HepG2 (cell line): ENCODE results near the gene SEMA7A. TPM values are rescaled to one million over a fixed set of nuclear protein-coding genes. Genes with fewer than 3 reads are reported as not detected.

Experiments
- ARNT ChIP-seq: fragments of 450-650 bp; IDR thresholded peaks from 2 replicates; pipeline ENCODE4 v1.6.1; 2017
- DNMT3B ChIP-seq: conservative IDR thresholded peaks from 2 replicates; pipeline ENCODE4 v1.6.1; 2016; ENCODE audit warnings: missing biosample characterization, control low read depth
- DPF2 ChIP-seq: sonication (generic); formaldehyde crosslinking; IDR thresholded peaks from 2 replicates; pipeline ENCODE4 v1.4.0; 2020; ENCODE audit warnings: mild to moderate bottlenecking, low read depth, missing genetic modification reagents, borderline replicate concordance
- FOXK1 ChIP-seq: sonication (generic); formaldehyde crosslinking; IDR thresholded peaks from 2 replicates; pipeline ENCODE4 v1.4.0; 2020; ENCODE audit warnings: low read depth, missing genetic modification reagents, borderline replicate concordance
- HOXA9 ChIP-seq: sonication (generic); formaldehyde crosslinking; IDR thresholded peaks from 2 replicates; pipeline ENCODE4 v1.8.1; 2022; ENCODE audit warnings: missing genetic modification reagents, mild to moderate bottlenecking, moderate library complexity, borderline replicate concordance
- KLF11 ChIP-seq: IDR thresholded peaks from 2 replicates; pipeline ENCODE4 v1.6.1; 2016; ENCODE audit warnings: missing compliant biosample characterization
- MTA3 ChIP-seq: sonication (generic); formaldehyde crosslinking; IDR thresholded peaks from 2 replicates; pipeline ENCODE4 v1.4.0; 2020; ENCODE audit warnings: missing genetic modification reagents
- NFE2 ChIP-seq: sonication (generic); formaldehyde crosslinking; IDR thresholded peaks from 2 replicates; pipeline ENCODE4 v1.4.0; 2020; ENCODE audit warnings: missing genetic modification reagents
- NFE2L1 ChIP-seq: sonication (generic); formaldehyde crosslinking; IDR thresholded peaks from 2 replicates; pipeline ENCODE4 v1.4.0; 2020; ENCODE audit warnings: missing genetic modification reagents, mild to moderate bottlenecking, borderline replicate concordance
- RAD21 ChIP-seq: fragments of 450-650 bp; formaldehyde crosslinking; IDR thresholded peaks from 2 replicates; pipeline ENCODE4 v1.5.0; 2020; ENCODE audit warnings: mild to moderate bottlenecking
- RBFOX2 ChIP-seq: fragments of 200-400 bp; formaldehyde crosslinking; IDR thresholded peaks from 2 replicates; pipeline ENCODE4 v1.6.1; 2017; ENCODE audit warnings: low read depth, mild to moderate bottlenecking, low read length
- REXO4 ChIP-seq: sonication (generic); formaldehyde crosslinking; IDR thresholded peaks from 2 replicates; pipeline ENCODE4 v1.8.0; 2022; ENCODE audit warnings: missing genetic modification reagents, mild to moderate bottlenecking, borderline replicate concordance
- STAG1 ChIP-seq: sonication (generic); formaldehyde crosslinking; IDR thresholded peaks from 2 replicates; pipeline ENCODE4 v1.4.0; 2020; ENCODE audit warnings: missing genetic modification reagents
- TARDBP ChIP-seq: sonication (generic); formaldehyde crosslinking; IDR thresholded peaks from 2 replicates; pipeline ENCODE4 v1.8.0; 2022; ENCODE audit warnings: mild to moderate bottlenecking, missing genetic modification reagents
- TOPORS ChIP-seq: sonication (generic); formaldehyde crosslinking; IDR thresholded peaks from 2 replicates; pipeline ENCODE4 v1.8.0; 2023; ENCODE audit warnings: mild to moderate bottlenecking, missing genetic modification reagents
- ZNF256 ChIP-seq: sonication (generic); formaldehyde crosslinking; conservative IDR thresholded peaks from 2 replicates; pipeline ENCODE4 v1.4.0; 2020; ENCODE audit warnings: missing genetic modification reagents
- ZNF263 ChIP-seq: sonication (generic); formaldehyde crosslinking; IDR thresholded peaks from 2 replicates; pipeline ENCODE4 v1.4.0; 2020; ENCODE audit warnings: missing genetic modification reagents
- polyA plus RNA-seq, 8 experiments: library from polyadenylated mRNA; depleted of rRNA in 3 of 8; stranded (reverse) in 7 of 8; unstranded in 1 of 8; fragments of >200 nt; fragmentation: Illumina TruSeq in 4 of 8; extraction: Trizol in 4 of 8; gene quantifications; 2 replicates each; pipeline versions ENCODE4 v1.2.1 to v1.2.3, GENCODE V29; 2011 to 2016; ENCODE audit warnings: low read depth in 4 of 8, missing spikeins in 1 of 8, mixed read lengths in 1 of 8; ENCODE audit not compliant: insufficient read depth in 1 of 8
- total RNA-seq, 5 experiments: library from RNA; depleted of rRNA; stranded (reverse); fragments of >200 nt; fragmentation: Illumina TruSeq; extraction: Trizol; gene quantifications; 2 replicates each; pipeline ENCODE4 v1.2.3, GENCODE V29; 2016; ENCODE audit warnings: low read depth in 1 of 5
- TF ChIP-seq, protein P1 (sequence below): sonication (generic); formaldehyde crosslinking; IDR thresholded peaks from 2 replicates; pipeline ENCODE4 v1.4.0; 2020; ENCODE audit warnings: missing genetic modification reagents
- TF ChIP-seq, protein P2 (sequence below): IDR thresholded peaks from 2 replicates; pipeline ENCODE4 v1.6.1; 2018; ENCODE audit warnings: missing genetic modification reagents, mild to moderate bottlenecking, missing compliant biosample characterization
- TF ChIP-seq, protein P3 (sequence below): sonication (generic); formaldehyde crosslinking; IDR thresholded peaks from 2 replicates; pipeline ENCODE4 v1.9.0; 2022; ENCODE audit warnings: missing genetic modification reagents, mild to moderate bottlenecking, borderline replicate concordance
- TF ChIP-seq, protein P4 (sequence below): IDR thresholded peaks from 2 replicates; pipeline ENCODE4 v1.6.1; 2012; ENCODE audit warnings: low read length, improper control_type of control experiment

Gene SEMA7A
- total and polyA plus RNA-seq, 2 of the 13 experiments (the other 11 are each of a cell fraction or from before 2014, with no cell fraction given), result 9.0 to 15.8 TPM

DNA sequence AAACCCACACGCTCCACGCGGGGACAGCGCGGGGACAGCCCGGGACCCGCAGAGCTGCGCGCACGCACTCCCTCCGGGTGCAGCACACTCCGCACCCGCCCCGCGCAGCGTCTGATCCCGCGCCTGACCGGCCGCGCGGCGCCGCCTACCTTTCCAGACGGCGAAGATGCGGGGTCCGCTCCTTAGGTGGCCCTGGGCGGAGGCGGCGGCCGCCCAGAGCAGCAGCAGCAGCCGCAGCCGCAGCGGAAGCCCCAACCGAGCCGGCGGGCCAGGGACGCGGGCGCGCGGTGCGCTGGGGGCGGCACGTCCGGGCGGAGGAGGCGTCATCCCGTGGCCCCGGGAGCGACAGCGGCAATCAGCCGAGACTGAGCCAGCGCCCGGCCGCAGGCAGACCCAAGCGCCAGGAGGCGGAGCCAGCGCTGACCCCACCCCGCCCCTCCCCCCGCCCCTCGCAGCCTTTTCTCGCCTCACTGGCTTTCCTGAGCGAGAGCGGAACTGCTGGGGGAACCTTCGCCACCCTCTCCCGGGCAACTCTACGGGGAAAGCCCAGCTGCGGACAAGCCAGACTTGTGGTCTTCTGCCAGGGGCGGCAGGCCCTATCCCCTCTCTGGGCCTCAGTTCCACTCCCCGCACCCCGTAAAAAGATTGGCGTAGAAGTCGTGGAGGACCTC lies at the start of gene SEMA7A (continued):
- TF ChIP-seq, protein P1, sequence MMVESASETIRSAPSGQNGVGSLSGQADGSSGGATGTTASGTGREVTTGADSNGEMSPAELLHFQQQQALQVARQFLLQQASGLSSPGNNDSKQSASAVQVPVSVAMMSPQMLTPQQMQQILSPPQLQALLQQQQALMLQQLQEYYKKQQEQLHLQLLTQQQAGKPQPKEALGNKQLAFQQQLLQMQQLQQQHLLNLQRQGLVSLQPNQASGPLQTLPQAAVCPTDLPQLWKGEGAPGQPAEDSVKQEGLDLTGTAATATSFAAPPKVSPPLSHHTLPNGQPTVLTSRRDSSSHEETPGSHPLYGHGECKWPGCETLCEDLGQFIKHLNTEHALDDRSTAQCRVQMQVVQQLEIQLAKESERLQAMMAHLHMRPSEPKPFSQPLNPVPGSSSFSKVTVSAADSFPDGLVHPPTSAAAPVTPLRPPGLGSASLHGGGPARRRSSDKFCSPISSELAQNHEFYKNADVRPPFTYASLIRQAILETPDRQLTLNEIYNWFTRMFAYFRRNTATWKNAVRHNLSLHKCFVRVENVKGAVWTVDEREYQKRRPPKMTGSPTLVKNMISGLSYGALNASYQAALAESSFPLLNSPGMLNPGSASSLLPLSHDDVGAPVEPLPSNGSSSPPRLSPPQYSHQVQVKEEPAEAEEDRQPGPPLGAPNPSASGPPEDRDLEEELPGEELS (CRISPR knock-in tag), result no peak
- TF ChIP-seq RBFOX2 (peak; percentile 87), HOXA9 (CRISPR knock-in tag) (0 out of 2 replicates have a peak, but pooled peaks have one; percentile 45), TARDBP (no peak; the same call in 1 of the 2 replicates), ZNF256 (CRISPR knock-in tag) (no peak), DNMT3B (CRISPR knock-in tag) (no peak), NFE2 (CRISPR knock-in tag) (no peak), DPF2 (CRISPR knock-in tag) (0 out of 2 replicates have a peak, but pooled peaks have one; percentile 24), TOPORS (CRISPR knock-in tag) (0 out of 2 replicates have a peak, but pooled peaks have one; percentile 23), KLF11 (CRISPR knock-in tag) (no peak), MTA3 (CRISPR knock-in tag) (no peak), ARNT (no peak), ZNF263 (CRISPR knock-in tag) (no peak), STAG1 (peak; percentile 16; the same call in 1 of the 2 replicates), NFE2L1 (CRISPR knock-in tag) (no peak), FOXK1 (CRISPR knock-in tag) (no peak), RAD21 (peak; percentile 47), REXO4 (CRISPR knock-in tag) (no peak)
- TF ChIP-seq, protein P2, sequence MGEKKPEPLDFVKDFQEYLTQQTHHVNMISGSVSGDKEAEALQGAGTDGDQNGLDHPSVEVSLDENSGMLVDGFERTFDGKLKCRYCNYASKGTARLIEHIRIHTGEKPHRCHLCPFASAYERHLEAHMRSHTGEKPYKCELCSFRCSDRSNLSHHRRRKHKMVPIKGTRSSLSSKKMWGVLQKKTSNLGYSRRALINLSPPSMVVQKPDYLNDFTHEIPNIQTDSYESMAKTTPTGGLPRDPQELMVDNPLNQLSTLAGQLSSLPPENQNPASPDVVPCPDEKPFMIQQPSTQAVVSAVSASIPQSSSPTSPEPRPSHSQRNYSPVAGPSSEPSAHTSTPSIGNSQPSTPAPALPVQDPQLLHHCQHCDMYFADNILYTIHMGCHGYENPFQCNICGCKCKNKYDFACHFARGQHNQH (CRISPR knock-in tag), result no peak
- TF ChIP-seq, protein P3, sequence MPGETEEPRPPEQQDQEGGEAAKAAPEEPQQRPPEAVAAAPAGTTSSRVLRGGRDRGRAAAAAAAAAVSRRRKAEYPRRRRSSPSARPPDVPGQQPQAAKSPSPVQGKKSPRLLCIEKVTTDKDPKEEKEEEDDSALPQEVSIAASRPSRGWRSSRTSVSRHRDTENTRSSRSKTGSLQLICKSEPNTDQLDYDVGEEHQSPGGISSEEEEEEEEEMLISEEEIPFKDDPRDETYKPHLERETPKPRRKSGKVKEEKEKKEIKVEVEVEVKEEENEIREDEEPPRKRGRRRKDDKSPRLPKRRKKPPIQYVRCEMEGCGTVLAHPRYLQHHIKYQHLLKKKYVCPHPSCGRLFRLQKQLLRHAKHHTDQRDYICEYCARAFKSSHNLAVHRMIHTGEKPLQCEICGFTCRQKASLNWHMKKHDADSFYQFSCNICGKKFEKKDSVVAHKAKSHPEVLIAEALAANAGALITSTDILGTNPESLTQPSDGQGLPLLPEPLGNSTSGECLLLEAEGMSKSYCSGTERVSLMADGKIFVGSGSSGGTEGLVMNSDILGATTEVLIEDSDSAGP, result no peak
- TF ChIP-seq, protein P4, sequence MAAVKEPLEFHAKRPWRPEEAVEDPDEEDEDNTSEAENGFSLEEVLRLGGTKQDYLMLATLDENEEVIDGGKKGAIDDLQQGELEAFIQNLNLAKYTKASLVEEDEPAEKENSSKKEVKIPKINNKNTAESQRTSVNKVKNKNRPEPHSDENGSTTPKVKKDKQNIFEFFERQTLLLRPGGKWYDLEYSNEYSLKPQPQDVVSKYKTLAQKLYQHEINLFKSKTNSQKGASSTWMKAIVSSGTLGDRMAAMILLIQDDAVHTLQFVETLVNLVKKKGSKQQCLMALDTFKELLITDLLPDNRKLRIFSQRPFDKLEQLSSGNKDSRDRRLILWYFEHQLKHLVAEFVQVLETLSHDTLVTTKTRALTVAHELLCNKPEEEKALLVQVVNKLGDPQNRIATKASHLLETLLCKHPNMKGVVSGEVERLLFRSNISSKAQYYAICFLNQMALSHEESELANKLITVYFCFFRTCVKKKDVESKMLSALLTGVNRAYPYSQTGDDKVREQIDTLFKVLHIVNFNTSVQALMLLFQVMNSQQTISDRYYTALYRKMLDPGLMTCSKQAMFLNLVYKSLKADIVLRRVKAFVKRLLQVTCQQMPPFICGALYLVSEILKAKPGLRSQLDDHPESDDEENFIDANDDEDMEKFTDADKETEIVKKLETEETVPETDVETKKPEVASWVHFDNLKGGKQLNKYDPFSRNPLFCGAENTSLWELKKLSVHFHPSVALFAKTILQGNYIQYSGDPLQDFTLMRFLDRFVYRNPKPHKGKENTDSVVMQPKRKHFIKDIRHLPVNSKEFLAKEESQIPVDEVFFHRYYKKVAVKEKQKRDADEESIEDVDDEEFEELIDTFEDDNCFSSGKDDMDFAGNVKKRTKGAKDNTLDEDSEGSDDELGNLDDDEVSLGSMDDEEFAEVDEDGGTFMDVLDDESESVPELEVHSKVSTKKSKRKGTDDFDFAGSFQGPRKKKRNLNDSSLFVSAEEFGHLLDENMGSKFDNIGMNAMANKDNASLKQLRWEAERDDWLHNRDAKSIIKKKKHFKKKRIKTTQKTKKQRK, result no peak
